ENCODE measurements around the gene MEP1B. TPM values are rescaled to one million over a fixed set of nuclear protein-coding genes. Genes with fewer than 3 reads are reported as not detected.

The MEP1B gene
- total RNA-seq, 1 donor from 2014 or later, result not detected

- no peaks in the 10 kb centered on the region for H3K27me3 Mint-ChIP-seq (ENCODE audit: unreplicated experiment)
- H3K4me3 Mint-ChIP-seq (ENCODE audit: unreplicated experiment), result no peak overlapping the region
- H3K36me3 Mint-ChIP-seq (ENCODE audit: unreplicated experiment), result peaks cover 5% of the 10 kb centered on the region
- H3K4me1 Mint-ChIP-seq (ENCODE audit: low read depth, unreplicated experiment), result no peaks in the 10 kb centered on the region
- peaks cover 1% of the 10 kb centered on the region for H3K9me3 Mint-ChIP-seq (ENCODE audit: unreplicated experiment)
- no peak overlapping the region for H3K27ac Mint-ChIP-seq (ENCODE audit: unreplicated experiment)
- TF ChIP-seq CTCF (IDR thresholded peaks at IDR 0.05; ENCODE audit: partially characterized antibody, unreplicated experiment), result no peak
- DNase-seq, result no peak
Measured at GRCh38 chr18:32237049-32237448, 47.2 kb downstream of the MEP1B start.

GRCh38 chr18:32238635-32239268, 48.9 kb downstream of the MEP1B start:
- Mint-ChIP-seq H3K27me3 (ENCODE audit: unreplicated experiment) (no peaks in the 10 kb centered on the region), H3K27ac (ENCODE audit: unreplicated experiment) (no peak overlapping the region)
- DNase-seq, result no peak

GRCh38 chr18:32242395-32242794, 52.6 kb downstream of the MEP1B start:
- TF ChIP-seq CTCF (IDR thresholded peaks at IDR 0.05; ENCODE audit: partially characterized antibody, unreplicated experiment), result no peak
- DNase-seq, result no peak
- H3K27ac Mint-ChIP-seq (ENCODE audit: unreplicated experiment), result no peak overlapping the region
- H3K27me3 Mint-ChIP-seq (ENCODE audit: unreplicated experiment), result no peaks in the 10 kb centered on the region
- H3K36me3 Mint-ChIP-seq (ENCODE audit: unreplicated experiment), result no peaks in the 10 kb centered on the region
- H3K9me3 Mint-ChIP-seq (ENCODE audit: unreplicated experiment), result peaks cover 1% of the 10 kb centered on the region
- no peak overlapping the region for H3K4me3 Mint-ChIP-seq (ENCODE audit: unreplicated experiment)
- H3K4me1 Mint-ChIP-seq (ENCODE audit: low read depth, unreplicated experiment), result peaks cover 4% of the 10 kb centered on the region

More at GRCh38 chr18:32238635-32239268, 48.9 kb downstream of the MEP1B start:
- peaks cover 3% of the 10 kb centered on the region for H3K36me3 Mint-ChIP-seq (ENCODE audit: unreplicated experiment)
- no peak overlapping the region for H3K4me3 Mint-ChIP-seq (ENCODE audit: unreplicated experiment)
- no peak for TF ChIP-seq CTCF (IDR thresholded peaks at IDR 0.05; ENCODE audit: partially characterized antibody, unreplicated experiment)
- no peaks in the 10 kb centered on the region for H3K4me1 Mint-ChIP-seq (ENCODE audit: low read depth, unreplicated experiment)
- peaks cover 1% of the 10 kb centered on the region for H3K9me3 Mint-ChIP-seq (ENCODE audit: unreplicated experiment)

- no peaks in the 10 kb centered on the region for H3K36me3 Mint-ChIP-seq (ENCODE audit: unreplicated experiment)
- H3K4me3 Mint-ChIP-seq (ENCODE audit: unreplicated experiment), result no peak overlapping the region
- H3K27ac Mint-ChIP-seq (ENCODE audit: unreplicated experiment), result no peak overlapping the region
- no peak for DNase-seq
- H3K27me3 Mint-ChIP-seq (ENCODE audit: unreplicated experiment), result no peaks in the 10 kb centered on the region
- peaks cover 4% of the 10 kb centered on the region for H3K4me1 Mint-ChIP-seq (ENCODE audit: low read depth, unreplicated experiment)
- no peak for TF ChIP-seq CTCF (IDR thresholded peaks at IDR 0.05; ENCODE audit: partially characterized antibody, unreplicated experiment)
- H3K9me3 Mint-ChIP-seq (ENCODE audit: unreplicated experiment), result peaks cover 1% of the 10 kb centered on the region
Measured at GRCh38 chr18:32243358-32243757, 53.5 kb downstream of the MEP1B start.

GRCh38 chr18:32244881-32245280, 55.0 kb downstream of the MEP1B start:
- no peaks in the 10 kb centered on the region for H3K27me3 Mint-ChIP-seq (ENCODE audit: unreplicated experiment)
- H3K4me3 Mint-ChIP-seq (ENCODE audit: unreplicated experiment), result no peak overlapping the region
- H3K36me3 Mint-ChIP-seq (ENCODE audit: unreplicated experiment), result no peaks in the 10 kb centered on the region
- H3K27ac Mint-ChIP-seq (ENCODE audit: unreplicated experiment), result no peak overlapping the region
- no peak for TF ChIP-seq CTCF (IDR thresholded peaks at IDR 0.05; ENCODE audit: partially characterized antibody, unreplicated experiment)
- peaks cover 1% of the 10 kb centered on the region for H3K9me3 Mint-ChIP-seq (ENCODE audit: unreplicated experiment)
- DNase-seq, result no peak
- H3K4me1 Mint-ChIP-seq (ENCODE audit: low read depth, unreplicated experiment), result peaks cover 4% of the 10 kb centered on the region

Measured in glutamatergic neuron (in vitro differentiated cells).